Endothelial cell of umbilical vein (primary cell): ENCODE results near the gene ACADVL. TPM values are rescaled to one million over a fixed set of nuclear protein-coding genes. Genes with fewer than 3 reads are reported as not detected.

Source experiments
- BruUV-seq: library from RNA; stranded (reverse); fragments of 400-500 nt; replicated peaks from 2 replicates; lab custom pipeline; 2021; lab: Mats Ljungman, UMichigan
- CTCF ChIA-PET: fragments of 300-600, 350-600 bp; sonication (Branson Sonifier 250); formaldehyde crosslinking; loops from one replicate; lab custom pipeline; 2021; ENCODE audit warnings: antibody characterized with exemption, inconsistent platforms; lab: Charles Lee
- POLR2A ChIA-PET: fragments of 300-600, 350-600 bp; sonication (Branson Sonifier 250); formaldehyde crosslinking; loops from one replicate; lab custom pipeline; 2021; ENCODE audit warnings: antibody characterized with exemption, inconsistent platforms; lab: Charles Lee
- DNase-seq: peaks from one replicate; pipeline ENCODE4 v3.0.0-alpha.2; 2011; ENCODE audit warnings: low read depth, low spot score
- FAIRE-seq: peaks from 2 replicates; lab custom pipeline; 2011; peaks lifted over from hg19 to GRCh38; lab: Jason Lieb, UNC
- H2AFZ ChIP-seq: 2 replicates; pipeline ENCODE4 v1.6.0; 2012; ENCODE audit warnings: low read depth, low read length, control low read depth, inconsistent platforms
- H3K27ac ChIP-seq: 2 replicates; pipeline ENCODE4 v1.5.1; 2011; ENCODE audit warnings: low read depth, mild to moderate bottlenecking, control low read depth, low read length, moderate library complexity; ENCODE audit not compliant: insufficient read depth
- H3K27me3 ChIP-seq, 2 experiments: 2 replicates each; pipeline versions ENCODE4 v1.6.0 to v1.6.1; 2011; ENCODE audit warnings: low read length in 2 of 2, mixed read lengths in 1 of 2; ENCODE audit not compliant: control insufficient read depth in 2 of 2, insufficient read depth in 2 of 2
- H3K36me3 ChIP-seq, 2 experiments: 2 replicates in 1 of 2; 3 replicates in 1 of 2; pipeline ENCODE4 v1.5.1; 2011; ENCODE audit warnings: low read length in 2 of 2, mild to moderate bottlenecking in 1 of 2, moderate library complexity in 1 of 2; ENCODE audit not compliant: control insufficient read depth in 2 of 2, insufficient read depth in 2 of 2; ENCODE audit errors: extremely low read depth in 1 of 2
- H3K4me1 ChIP-seq: 3 replicates; pipeline ENCODE4 v1.5.1; 2011; ENCODE audit warnings: mild to moderate bottlenecking, low read length; ENCODE audit not compliant: control insufficient read depth, insufficient read depth; ENCODE audit errors: extremely low read depth
- H3K4me2 ChIP-seq: 2 replicates; pipeline ENCODE4 v1.6.1; 2011; ENCODE audit warnings: low read length, control low read depth, mixed read lengths; ENCODE audit not compliant: insufficient read depth
- H3K4me3 ChIP-seq, 3 experiments: fragments of 200-600 bp in 1 of 3; sonication (generic), shearing (Covaris generic) in 1 of 3; replicated peaks in 1 of 3; 2 replicates each; pipeline ENCODE4 v1.5.1; 2011 to 2016; ENCODE audit warnings: control low read depth in 3 of 3, low read length in 3 of 3, mild to moderate bottlenecking in 2 of 3, inconsistent platforms in 1 of 3, low read depth in 1 of 3, moderate library complexity in 1 of 3; ENCODE audit not compliant: insufficient read depth in 1 of 3
- H3K79me2 ChIP-seq: 2 replicates; pipeline ENCODE4 v1.6.0; 2012; ENCODE audit warnings: low read length, inconsistent platforms; ENCODE audit not compliant: control insufficient read depth, insufficient read depth
- H3K9ac ChIP-seq: replicated peaks from 2 replicates; pipeline ENCODE3; 2011; ENCODE audit warnings: low read length, control low read depth; ENCODE audit not compliant: insufficient read depth; ENCODE audit errors: extremely low read depth
- H3K9me1 ChIP-seq: replicated peaks from 3 replicates; pipeline ENCODE4 v1.6.0; 2011; ENCODE audit warnings: mild to moderate bottlenecking, low read length; ENCODE audit not compliant: control insufficient read depth, insufficient read depth; ENCODE audit errors: extremely low read depth
- H3K9me3 ChIP-seq: replicated peaks from 2 replicates; pipeline ENCODE4 v1.5.1; 2012; ENCODE audit warnings: low read length, inconsistent platforms; ENCODE audit not compliant: control insufficient read depth, insufficient read depth
- H4K20me1 ChIP-seq: replicated peaks from 2 replicates; pipeline ENCODE3; 2011; ENCODE audit warnings: mild to moderate bottlenecking, low read length; ENCODE audit not compliant: control insufficient read depth, insufficient read depth; ENCODE audit errors: extremely low read depth
- EZH2 ChIP-seq: IDR thresholded peaks from 2 replicates; pipeline ENCODE4 v1.6.1; 2012; ENCODE audit warnings: borderline replicate concordance, low read depth, mild to moderate bottlenecking, moderate library complexity, low read length, inconsistent platforms; ENCODE audit not compliant: severe bottlenecking
- FOS ChIP-seq: IDR thresholded peaks from 2 replicates; pipeline ENCODE4 v1.6.1; 2011; ENCODE audit warnings: mild to moderate bottlenecking, low read length, moderate library complexity, borderline replicate concordance; ENCODE audit not compliant: insufficient read depth
- GATA2 ChIP-seq: IDR thresholded peaks from 2 replicates; pipeline ENCODE4 v1.7.0; 2011; ENCODE audit warnings: low read depth, mild to moderate bottlenecking, moderate library complexity, mixed read lengths, low read length; ENCODE audit not compliant: insufficient read length, insufficient read depth
- JUN ChIP-seq: IDR thresholded peaks from 2 replicates; pipeline ENCODE4 v1.6.1; 2011; ENCODE audit warnings: borderline replicate concordance, low read depth; ENCODE audit not compliant: insufficient read length, insufficient read depth
- MYC ChIP-seq: IDR thresholded peaks from one replicate; pipeline ENCODE4 v1.6.1; 2011; ENCODE audit warnings: mild to moderate bottlenecking, low read depth, low read length
- POLR2A ChIP-seq: IDR thresholded peaks from 2 replicates; pipeline ENCODE4 v1.6.1; 2012; ENCODE audit warnings: low read depth, mild to moderate bottlenecking, control low read depth, low read length
- POLR2AphosphoS5 ChIP-seq: IDR thresholded peaks from 2 replicates; pipeline ENCODE4 v1.6.1; 2012; ENCODE audit warnings: low read depth, mild to moderate bottlenecking, control low read depth, low read length, moderate library complexity; ENCODE audit not compliant: insufficient read depth
- dilution Hi-C: fragments of 300-500 bp; cut with MboI; formaldehyde crosslinking; loops from one replicate; pipeline ENCODE4 v1.15.0; 2019; ENCODE audit warnings: low sequenced_read_pairs; ENCODE audit not compliant: extremely low pct_ligation_motif_present
- intact Hi-C: fragments of 100-400 bp; cut with micrococcal nuclease; formaldehyde crosslinking; loops from one replicate; pipeline ENCODE4 v1.10.0; 2022
- polyA plus RNA-seq, 4 experiments: library from polyadenylated mRNA; depleted of rRNA in 3 of 4; stranded (reverse) in 3 of 4; unstranded in 1 of 4; fragments of >200 nt; gene quantifications; 2 replicates each; pipeline versions ENCODE4 v1.2.1 to v1.2.3, GENCODE V29; 2011 to 2012; ENCODE audit warnings: missing spikeins in 1 of 4
- total RNA-seq: library from RNA; stranded (reverse); gene quantifications from 2 replicates; pipeline ENCODE4 v1.2.3, GENCODE V29; 2021
- TF ChIP-seq, protein P1 (sequence below): IDR thresholded peaks from 2 replicates; pipeline ENCODE4 v1.6.1; 2011; ENCODE audit not compliant: insufficient read depth, insufficient read length
- TF ChIP-seq, protein P2 (sequence below), 2 donors: IDR thresholded peaks; 1 replicate in 1 of 2; 2 replicates in 1 of 2; pipeline ENCODE4 v1.5.1; 2011; ENCODE audit warnings: low read length in 2 of 2, mild to moderate bottlenecking in 2 of 2, moderate library complexity in 2 of 2, control low read depth in 1 of 2, inconsistent platforms in 1 of 2, low read depth in 1 of 2; ENCODE audit not compliant: insufficient read depth in 1 of 2; ENCODE audit errors: extremely low read depth in 1 of 2

Gene ACADVL
- total and polyA plus RNA-seq, 2 donors (not counting 3 experiments of a cell fraction or from before 2014, with no cell fraction given) = 308 to 376 TPM

DNA sequence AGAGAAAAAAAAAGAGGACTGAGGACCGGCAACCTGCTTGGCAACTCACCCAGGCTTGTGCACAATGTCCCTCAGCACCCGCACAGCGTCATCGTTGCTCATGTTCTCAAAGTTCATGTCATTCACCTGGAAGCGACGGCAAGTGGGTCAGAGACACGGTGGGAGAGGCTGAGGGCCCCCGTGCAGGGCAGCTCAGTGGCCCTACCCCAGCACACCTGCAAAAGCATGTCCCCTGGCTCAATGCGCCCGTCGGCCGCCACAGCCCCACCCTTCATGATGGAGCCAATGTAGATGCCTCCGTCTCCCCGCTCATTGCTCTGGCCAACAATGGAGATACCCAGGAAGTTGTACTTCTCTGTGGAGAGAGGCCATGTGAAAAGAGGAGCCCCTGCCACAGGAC, 9.2 kb downstream of the ACADVL start:
- no peaks in the 10 kb centered on the region for H3K9me3 ChIP-seq
- peaks cover 36% of the 10 kb centered on the region for H3K79me2 ChIP-seq
- no peak overlapping the region for H2AFZ ChIP-seq
- H3K4me2 ChIP-seq = no peak overlapping the region
- FAIRE-seq (no peak), DNase-seq (no peak)
- TF ChIP-seq POLR2A = no peak
- TF ChIP-seq EZH2 = no peak
- TF ChIP-seq, protein P1, sequence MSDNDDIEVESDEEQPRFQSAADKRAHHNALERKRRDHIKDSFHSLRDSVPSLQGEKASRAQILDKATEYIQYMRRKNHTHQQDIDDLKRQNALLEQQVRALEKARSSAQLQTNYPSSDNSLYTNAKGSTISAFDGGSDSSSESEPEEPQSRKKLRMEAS = no peak
- TF ChIP-seq, protein P2, sequence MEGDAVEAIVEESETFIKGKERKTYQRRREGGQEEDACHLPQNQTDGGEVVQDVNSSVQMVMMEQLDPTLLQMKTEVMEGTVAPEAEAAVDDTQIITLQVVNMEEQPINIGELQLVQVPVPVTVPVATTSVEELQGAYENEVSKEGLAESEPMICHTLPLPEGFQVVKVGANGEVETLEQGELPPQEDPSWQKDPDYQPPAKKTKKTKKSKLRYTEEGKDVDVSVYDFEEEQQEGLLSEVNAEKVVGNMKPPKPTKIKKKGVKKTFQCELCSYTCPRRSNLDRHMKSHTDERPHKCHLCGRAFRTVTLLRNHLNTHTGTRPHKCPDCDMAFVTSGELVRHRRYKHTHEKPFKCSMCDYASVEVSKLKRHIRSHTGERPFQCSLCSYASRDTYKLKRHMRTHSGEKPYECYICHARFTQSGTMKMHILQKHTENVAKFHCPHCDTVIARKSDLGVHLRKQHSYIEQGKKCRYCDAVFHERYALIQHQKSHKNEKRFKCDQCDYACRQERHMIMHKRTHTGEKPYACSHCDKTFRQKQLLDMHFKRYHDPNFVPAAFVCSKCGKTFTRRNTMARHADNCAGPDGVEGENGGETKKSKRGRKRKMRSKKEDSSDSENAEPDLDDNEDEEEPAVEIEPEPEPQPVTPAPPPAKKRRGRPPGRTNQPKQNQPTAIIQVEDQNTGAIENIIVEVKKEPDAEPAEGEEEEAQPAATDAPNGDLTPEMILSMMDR (IDR thresholded peaks at IDR 0.05; ENCODE audit: extremely low read depth in 1 of 2, insufficient read depth in 1 of 2, low read depth in 1 of 2, low read length in 2 of 2) = no peak
- TF ChIP-seq MYC = no peak
- TF ChIP-seq POLR2AphosphoS5 = no peak
- no peak for TF ChIP-seq JUN
- no peak for TF ChIP-seq FOS
- no peak for TF ChIP-seq GATA2
- no peak overlapping the region for H3K4me3 ChIP-seq
- no peaks in the 10 kb centered on the region for H3K4me1 ChIP-seq
- no peak overlapping the region for H3K27ac ChIP-seq
- POLR2A ChIA-PET = no interaction called here
- no peaks in the 10 kb centered on the region for H3K27me3 ChIP-seq
- intact Hi-C loops = no loop called here
- dilution Hi-C loops = no loop called here
- peaks cover 4% of the 10 kb centered on the region for H4K20me1 ChIP-seq
- H3K36me3 ChIP-seq = peaks cover 12 to 37% of the 10 kb centered on the region in 2 experiments
- H3K9ac ChIP-seq = no peak overlapping the region
- CTCF ChIA-PET = no interaction called here
- no peaks in the 10 kb centered on the region for H3K9me1 ChIP-seq
- BruUV-seq = no TSS peak
